Caco-2 (cell line): Measurements from ENCODE around the gene NUP62CL. TPM values are rescaled to one million over a fixed set of nuclear protein-coding genes. Genes with fewer than 3 reads are reported as not detected.

ENCODE experiments used
- BruUV-seq: library from RNA; stranded (reverse); fragments of 400-500 nt; replicated peaks from 2 replicates; lab custom pipeline; 2021; lab: Mats Ljungman, UMichigan
- CTCF ChIA-PET: fragments of 300-600 bp; sonication (Branson Sonifier 250); formaldehyde crosslinking; loops from one replicate; lab custom pipeline; 2022; ENCODE audit warnings: antibody characterized with exemption; lab: Charles Lee
- POLR2A ChIA-PET: fragments of 300-600 bp; sonication (Branson Sonifier 250); formaldehyde crosslinking; loops from one replicate; lab custom pipeline; 2022; ENCODE audit warnings: antibody characterized with exemption; lab: Charles Lee
- DNase-seq, 2 experiments: peaks; one replicate each; pipeline versions ENCODE4 v3.0.0 to v3.0.0-alpha.2; 2020 to 2022
- H3K27me3 ChIP-seq: replicated peaks from 2 replicates; pipeline ENCODE4 v1.6.0; 2011; ENCODE audit warnings: low read length; ENCODE audit not compliant: control insufficient read depth, insufficient read depth
- H3K36me3 ChIP-seq: 2 replicates; pipeline ENCODE4 v1.5.1; 2011; ENCODE audit warnings: low read length; ENCODE audit not compliant: control insufficient read depth, insufficient read depth
- H3K4me1 ChIP-seq: fragments of 250-450 bp; sonication (Bioruptor Pico); 2 replicates; pipeline ENCODE4 v1.5.1; 2020; ENCODE audit warnings: mild to moderate bottlenecking
- H3K4me3 ChIP-seq: 2 replicates; pipeline ENCODE4 v1.5.1; 2011; ENCODE audit warnings: low read depth, mild to moderate bottlenecking, control low read depth, low read length
- H3K9me3 ChIP-seq: fragments of 250-450 bp; sonication (Bioruptor Pico); 2 replicates; pipeline ENCODE4 v1.5.1; 2020; ENCODE audit warnings: mild to moderate bottlenecking, moderate library complexity
- H3K27ac Mint-ChIP-seq: one replicate; pipeline ENCODE4 v1.8.0; 2022; ENCODE audit warnings: mixed read lengths; ENCODE audit not compliant: unreplicated experiment
- H3K27me3 Mint-ChIP-seq: one replicate; pipeline ENCODE4 v1.8.0; 2022; ENCODE audit warnings: mixed read lengths; ENCODE audit not compliant: insufficient read depth, unreplicated experiment
- H3K36me3 Mint-ChIP-seq: one replicate; pipeline ENCODE4 v1.8.0; 2022; ENCODE audit warnings: mild to moderate bottlenecking, mixed read lengths; ENCODE audit not compliant: insufficient read depth, unreplicated experiment
- H3K4me1 Mint-ChIP-seq: one replicate; pipeline ENCODE4 v1.8.0; 2022; ENCODE audit warnings: low read depth, mixed read lengths; ENCODE audit not compliant: unreplicated experiment
- H3K4me3 Mint-ChIP-seq: one replicate; pipeline ENCODE4 v1.8.0; 2022; ENCODE audit warnings: mild to moderate bottlenecking, moderate library complexity, mixed read lengths; ENCODE audit not compliant: unreplicated experiment
- H3K9me3 Mint-ChIP-seq: one replicate; pipeline ENCODE4 v1.8.0; 2022; ENCODE audit warnings: mixed read lengths; ENCODE audit not compliant: unreplicated experiment
- intact Hi-C: fragments of 100-400 bp; cut with micrococcal nuclease; formaldehyde crosslinking; loops from one replicate; pipeline ENCODE4 v1.10.0; 2022; ENCODE audit not compliant: unreplicated experiment
- total RNA-seq: library from RNA; stranded (reverse); gene quantifications from 2 replicates; pipeline ENCODE4 v1.2.3, GENCODE V29; 2022
- TF ChIP-seq, protein P1 (sequence below), 2 experiments: fragments of 200-600 bp in 1 of 2; IDR thresholded peaks; 1 replicate in 1 of 2; 2 replicates in 1 of 2; pipeline versions ENCODE4 v1.5.1 to v1.8.0; 2011 to 2022; ENCODE audit warnings: antibody characterized with exemption in 1 of 2, control low read depth in 1 of 2, inconsistent platforms in 1 of 2, low read depth in 1 of 2, low read length in 1 of 2, mild to moderate bottlenecking in 1 of 2, moderate library complexity in 1 of 2; ENCODE audit not compliant: insufficient read depth in 1 of 2, severe bottlenecking in 1 of 2, unreplicated experiment in 1 of 2

The NUP62CL gene
- total RNA-seq, 1 experiment from 2014 or later: 1.00 TPM

DNA sequence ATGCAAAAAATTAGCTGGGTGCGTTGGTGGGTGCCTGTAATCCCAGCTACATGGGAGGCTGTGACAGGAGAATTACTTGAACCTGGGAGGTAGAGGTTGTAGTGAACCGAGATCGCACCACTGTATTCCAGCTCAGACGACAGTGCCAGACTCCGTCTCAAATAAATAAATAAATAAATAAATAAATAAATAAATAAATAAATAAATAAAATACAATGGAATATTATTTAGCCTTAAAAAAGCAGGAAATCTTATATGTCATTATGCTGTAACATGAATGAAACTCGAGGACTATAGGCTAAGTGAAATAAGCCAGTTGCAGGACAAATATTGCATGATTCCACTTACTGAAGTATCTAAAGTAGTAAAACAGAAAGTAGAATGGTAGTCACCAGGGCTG, 130.1 kb downstream of the NUP62CL start:
- Histone ChIP-seq H3K27me3 (no peaks in the 10 kb centered on the region), H3K4me3 (no peak overlapping the region), H3K36me3 (no peaks in the 10 kb centered on the region), H3K9me3 (no peaks in the 10 kb centered on the region), H3K4me1 (no peaks in the 10 kb centered on the region)
- no peaks in the 10 kb centered on the region for H3K4me1 Mint-ChIP-seq
- ChIA-PET POLR2A (no interaction called here), CTCF (no interaction called here)
- H3K27me3 Mint-ChIP-seq: no peaks in the 10 kb centered on the region
- H3K4me3 Mint-ChIP-seq: no peak overlapping the region
- no peak overlapping the region for H3K27ac Mint-ChIP-seq
- TF ChIP-seq, protein P1, sequence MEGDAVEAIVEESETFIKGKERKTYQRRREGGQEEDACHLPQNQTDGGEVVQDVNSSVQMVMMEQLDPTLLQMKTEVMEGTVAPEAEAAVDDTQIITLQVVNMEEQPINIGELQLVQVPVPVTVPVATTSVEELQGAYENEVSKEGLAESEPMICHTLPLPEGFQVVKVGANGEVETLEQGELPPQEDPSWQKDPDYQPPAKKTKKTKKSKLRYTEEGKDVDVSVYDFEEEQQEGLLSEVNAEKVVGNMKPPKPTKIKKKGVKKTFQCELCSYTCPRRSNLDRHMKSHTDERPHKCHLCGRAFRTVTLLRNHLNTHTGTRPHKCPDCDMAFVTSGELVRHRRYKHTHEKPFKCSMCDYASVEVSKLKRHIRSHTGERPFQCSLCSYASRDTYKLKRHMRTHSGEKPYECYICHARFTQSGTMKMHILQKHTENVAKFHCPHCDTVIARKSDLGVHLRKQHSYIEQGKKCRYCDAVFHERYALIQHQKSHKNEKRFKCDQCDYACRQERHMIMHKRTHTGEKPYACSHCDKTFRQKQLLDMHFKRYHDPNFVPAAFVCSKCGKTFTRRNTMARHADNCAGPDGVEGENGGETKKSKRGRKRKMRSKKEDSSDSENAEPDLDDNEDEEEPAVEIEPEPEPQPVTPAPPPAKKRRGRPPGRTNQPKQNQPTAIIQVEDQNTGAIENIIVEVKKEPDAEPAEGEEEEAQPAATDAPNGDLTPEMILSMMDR (IDR thresholded peaks at IDR 0.05; ENCODE audit: insufficient read depth in 1 of 2, low read depth in 1 of 2, low read length in 1 of 2, severe bottlenecking in 1 of 2, unreplicated experiment in 1 of 2): no peak
- no TSS peak for BruUV-seq
- no peaks in the 10 kb centered on the region for H3K36me3 Mint-ChIP-seq
- no peak for DNase-seq
- no peaks in the 10 kb centered on the region for H3K9me3 Mint-ChIP-seq
- intact Hi-C loops: loop anchor here (10.0 kb wide), 1 partner anchor 181 kb away; no protein-coding TSS in a partner anchor

Other genes with a start within 250 kb of the NUP62CL start
- gene MORC4, start 206.2 kb downstream of the NUP62CL start, total RNA-seq: 67.6 and 69.7 TPM in 2 replicates
- 11.8 and 16.3 TPM in 2 replicates for gene RBM41, start 87.6 kb downstream of the NUP62CL start, total RNA-seq
- gene DNAAF6, start 178 bp upstream of the NUP62CL start, total RNA-seq: not detected in 2 replicates
- 0.05 TPM in 1 of 2 replicates, not detected in the other for gene FRMPD3, start 243.2 kb upstream of the NUP62CL start, total RNA-seq